Measurements from ENCODE around the gene MTM1.

DNA sequence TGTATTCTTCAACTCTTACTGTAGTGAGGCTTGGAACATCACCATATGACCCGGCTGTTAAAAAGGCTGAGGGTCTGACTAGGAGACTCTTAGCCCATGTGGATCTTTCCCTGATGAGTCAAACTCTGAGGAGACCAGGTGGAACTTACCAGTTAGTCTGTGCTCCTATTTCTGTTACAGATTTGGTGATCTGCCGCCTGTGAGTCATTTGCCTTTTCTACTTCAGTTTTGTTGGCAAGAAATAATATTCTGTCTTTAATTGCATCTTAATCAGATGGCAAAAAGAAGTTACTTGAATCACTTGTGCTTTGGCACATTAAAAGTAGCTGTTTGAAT is 48.4 kb downstream of the MTM1 start:
- TF ChIP-seq, protein P1, sequence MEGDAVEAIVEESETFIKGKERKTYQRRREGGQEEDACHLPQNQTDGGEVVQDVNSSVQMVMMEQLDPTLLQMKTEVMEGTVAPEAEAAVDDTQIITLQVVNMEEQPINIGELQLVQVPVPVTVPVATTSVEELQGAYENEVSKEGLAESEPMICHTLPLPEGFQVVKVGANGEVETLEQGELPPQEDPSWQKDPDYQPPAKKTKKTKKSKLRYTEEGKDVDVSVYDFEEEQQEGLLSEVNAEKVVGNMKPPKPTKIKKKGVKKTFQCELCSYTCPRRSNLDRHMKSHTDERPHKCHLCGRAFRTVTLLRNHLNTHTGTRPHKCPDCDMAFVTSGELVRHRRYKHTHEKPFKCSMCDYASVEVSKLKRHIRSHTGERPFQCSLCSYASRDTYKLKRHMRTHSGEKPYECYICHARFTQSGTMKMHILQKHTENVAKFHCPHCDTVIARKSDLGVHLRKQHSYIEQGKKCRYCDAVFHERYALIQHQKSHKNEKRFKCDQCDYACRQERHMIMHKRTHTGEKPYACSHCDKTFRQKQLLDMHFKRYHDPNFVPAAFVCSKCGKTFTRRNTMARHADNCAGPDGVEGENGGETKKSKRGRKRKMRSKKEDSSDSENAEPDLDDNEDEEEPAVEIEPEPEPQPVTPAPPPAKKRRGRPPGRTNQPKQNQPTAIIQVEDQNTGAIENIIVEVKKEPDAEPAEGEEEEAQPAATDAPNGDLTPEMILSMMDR (IDR thresholded peaks at IDR 0.05; ENCODE audit: poor library complexity): no peak
- no peak for TF ChIP-seq EZH2 (IDR thresholded peaks at IDR 0.05; ENCODE audit: borderline replicate concordance)

Measured in hepatocyte (in vitro differentiated cells).